Upper lobe of left lung (tissue), 6 donors: ENCODE data around the gene KIR2DL1. TPM values are rescaled to one million over a fixed set of nuclear protein-coding genes. Genes with fewer than 3 reads are reported as not detected.

Experiments used
- ATAC-seq, 2 donors: fragments of 200-7000 bp; cut with Tn5 transposase; one replicate each; pipeline ENCODE4 v1.9.1; 2022; ENCODE audit warnings: mild to moderate bottlenecking in 2 of 2, moderate library complexity in 2 of 2; ENCODE audit not compliant: low FRiP score in 2 of 2
- DNase-seq, 2 donors: peaks; one replicate each; pipeline ENCODE4 v3.0.0-alpha.2; 2019 to 2020
- H3K27ac ChIP-seq, 4 donors: fragments of 200-600 bp; sonication (generic); one replicate each; pipeline ENCODE4 v1.5.1; 2016 to 2019
- H3K27me3 ChIP-seq, 4 donors: fragments of 200-600 bp; sonication (generic); one replicate each; pipeline ENCODE4 v1.5.1; 2017 to 2019
- H3K36me3 ChIP-seq, 4 donors: fragments of 200-600 bp; sonication (generic); one replicate each; pipeline ENCODE4 v1.5.1; 2016 to 2019
- H3K4me1 ChIP-seq, 4 donors: fragments of 200-600 bp; sonication (generic); one replicate each; pipeline ENCODE4 v1.5.1; 2018 to 2019
- H3K4me3 ChIP-seq, 4 donors: fragments of 200-600 bp; sonication (generic); one replicate each; pipeline ENCODE4 v1.5.1; 2017 to 2019; ENCODE audit warnings: mild to moderate bottlenecking in 2 of 4, moderate library complexity in 1 of 4
- H3K9me3 ChIP-seq, 4 donors: fragments of 200-600 bp; sonication (generic); one replicate each; pipeline ENCODE4 v1.5.1; 2018 to 2019
- EP300 ChIP-seq, 4 donors: sonication (generic); formaldehyde crosslinking; IDR thresholded peaks; one replicate each; pipeline ENCODE4 v1.5.1; 2017; ENCODE audit warnings: antibody characterized with exemption in 4 of 4, control low read depth in 2 of 4
- POLR2A ChIP-seq, 4 donors: fragments of 450-650 bp; IDR thresholded peaks; one replicate each; pipeline ENCODE4 v1.5.1; 2016 to 2017; ENCODE audit warnings: antibody characterized with exemption in 4 of 4, mild to moderate bottlenecking in 2 of 4
- POLR2AphosphoS5 ChIP-seq, 2 donors: sonication (generic); formaldehyde crosslinking; IDR thresholded peaks; one replicate each; pipeline ENCODE4 v1.5.1; 2017; ENCODE audit warnings: antibody characterized with exemption in 2 of 2
- WGBS, 2 donors: methylation state at CpG; one replicate each; pipeline ENCODE4 v1.1.5; 2017 to 2018; 5-methylcytosine and 5-hydroxymethylcytosine counted together
- total RNA-seq, 6 donors: library from RNA; depleted of rRNA in 4 of 6; stranded (reverse); fragments of >200 nt in 4 of 6; gene quantifications; one replicate each; pipeline versions ENCODE4 v1.1.0 to v1.2.1, GENCODE V29; 2016 to 2021
- TF ChIP-seq, protein P1 (sequence below), 6 experiments: fragments of 450-650 bp in 4 of 6; fragments of 200-600 bp in 2 of 6; sonication (generic) in 2 of 6; IDR thresholded peaks; one replicate each; pipeline ENCODE4 v1.5.1; 2016 to 2019; ENCODE audit warnings: antibody characterized with exemption in 6 of 6
- donor health status: DM: no; HTN: no; CAD: no; lungs with moderate emphysema.
- donor health status: DM: no; HTN: yes; CAD: no; lungs with severe emphysema.

The KIR2DL1 gene
- total RNA-seq, 6 donors from 2014 or later: 0.23 to 0.37 (median 0.30) TPM; not detected in 3

DNA sequence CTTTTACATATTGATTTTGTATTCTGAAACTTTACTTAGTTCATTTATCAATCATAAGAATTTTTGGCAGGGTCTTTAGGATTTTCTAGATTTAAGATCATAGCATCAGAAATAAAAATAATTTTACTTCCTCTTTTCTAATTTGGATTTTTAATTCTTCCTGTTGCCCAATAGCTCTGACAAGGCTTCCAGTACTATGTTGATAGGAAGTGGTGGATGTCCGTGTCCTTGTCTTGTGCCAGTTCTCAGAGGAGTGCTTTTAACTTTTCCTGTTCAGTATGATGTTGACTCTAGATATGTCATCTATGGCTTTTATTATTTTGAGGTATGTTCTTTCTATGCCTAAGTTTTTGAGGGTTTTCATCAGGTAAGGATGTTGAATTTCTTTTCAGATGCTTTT, 26.2 kb downstream of the KIR2DL1 start:
- Histone ChIP-seq H3K27me3 (no peaks in the 10 kb centered on the region), H3K4me1 (peaks cover 0 to 5% (median 0%) of the 10 kb centered on the region in 4 donors), H3K27ac (peak overlapping the region in 1 of 4 donors; percentile 11), H3K9me3 (no peaks in the 10 kb centered on the region), H3K36me3 (no peaks in the 10 kb centered on the region), H3K4me3 (no peak overlapping the region)
- WGBS, 2 donors: 36% methylated on average over 1 of the region's 1 CpG
- no peak for DNase-seq
- no peak for ATAC-seq
- TF ChIP-seq, protein P1, sequence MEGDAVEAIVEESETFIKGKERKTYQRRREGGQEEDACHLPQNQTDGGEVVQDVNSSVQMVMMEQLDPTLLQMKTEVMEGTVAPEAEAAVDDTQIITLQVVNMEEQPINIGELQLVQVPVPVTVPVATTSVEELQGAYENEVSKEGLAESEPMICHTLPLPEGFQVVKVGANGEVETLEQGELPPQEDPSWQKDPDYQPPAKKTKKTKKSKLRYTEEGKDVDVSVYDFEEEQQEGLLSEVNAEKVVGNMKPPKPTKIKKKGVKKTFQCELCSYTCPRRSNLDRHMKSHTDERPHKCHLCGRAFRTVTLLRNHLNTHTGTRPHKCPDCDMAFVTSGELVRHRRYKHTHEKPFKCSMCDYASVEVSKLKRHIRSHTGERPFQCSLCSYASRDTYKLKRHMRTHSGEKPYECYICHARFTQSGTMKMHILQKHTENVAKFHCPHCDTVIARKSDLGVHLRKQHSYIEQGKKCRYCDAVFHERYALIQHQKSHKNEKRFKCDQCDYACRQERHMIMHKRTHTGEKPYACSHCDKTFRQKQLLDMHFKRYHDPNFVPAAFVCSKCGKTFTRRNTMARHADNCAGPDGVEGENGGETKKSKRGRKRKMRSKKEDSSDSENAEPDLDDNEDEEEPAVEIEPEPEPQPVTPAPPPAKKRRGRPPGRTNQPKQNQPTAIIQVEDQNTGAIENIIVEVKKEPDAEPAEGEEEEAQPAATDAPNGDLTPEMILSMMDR (IDR thresholded peaks at IDR 0.05): no peak
- TF ChIP-seq EP300 (IDR thresholded peaks at IDR 0.05) (no peak), POLR2A (IDR thresholded peaks at IDR 0.05) (no peak), POLR2AphosphoS5 (IDR thresholded peaks at IDR 0.05) (no peak)

DNA sequence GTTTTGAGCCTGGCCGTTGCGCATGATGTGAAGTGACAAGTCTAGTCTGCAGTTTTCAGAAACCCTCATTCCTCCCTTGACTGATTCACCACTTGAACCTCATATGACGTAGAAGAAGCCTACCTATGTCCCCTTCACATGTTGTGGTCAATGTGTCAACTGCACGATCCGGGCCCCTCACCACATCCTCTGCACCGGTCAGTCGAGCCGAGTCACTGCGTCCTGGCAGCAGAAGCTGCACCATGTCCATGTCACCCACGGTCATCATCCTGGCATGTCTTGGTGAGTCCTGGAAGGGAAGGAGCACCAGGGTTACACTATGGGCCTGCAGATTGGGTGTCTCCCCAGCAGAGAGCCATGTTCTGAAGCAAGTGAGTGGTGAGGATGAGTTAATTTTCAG, 33.8 kb downstream of the KIR2DL1 start, which contains the start of gene KIR2DL4:
Gene KIR2DL4, plus strand, starts transcription at position 201 of the 400 bp plus-strand sequence. Its CDS starts 42 bp downstream, at position 243.
- WGBS, 2 donors: 54 to 89% methylated on average over 5 to 10 of the region's 10 CpGs
- no peaks in the 10 kb centered on the region for H3K36me3 ChIP-seq
- no peaks in the 10 kb centered on the region for H3K9me3 ChIP-seq
- H3K4me1 ChIP-seq: no peaks in the 10 kb centered on the region
- TF ChIP-seq EP300 (IDR thresholded peaks at IDR 0.05) (no peak), POLR2A (IDR thresholded peaks at IDR 0.05) (no peak), POLR2AphosphoS5 (IDR thresholded peaks at IDR 0.05) (no peak)
- TF ChIP-seq, protein P1 (IDR thresholded peaks at IDR 0.05): no peak
- H3K27ac ChIP-seq: no peak within 1 kb of the TSS
- no peak within 1 kb of the TSS for H3K4me3 ChIP-seq
- no peaks in the 10 kb centered on the region for H3K27me3 ChIP-seq
- DNase-seq: peak in 1 of 2 donors; percentile 40
- ATAC-seq: peak in 1 of 2 donors; percentile 46

DNA sequence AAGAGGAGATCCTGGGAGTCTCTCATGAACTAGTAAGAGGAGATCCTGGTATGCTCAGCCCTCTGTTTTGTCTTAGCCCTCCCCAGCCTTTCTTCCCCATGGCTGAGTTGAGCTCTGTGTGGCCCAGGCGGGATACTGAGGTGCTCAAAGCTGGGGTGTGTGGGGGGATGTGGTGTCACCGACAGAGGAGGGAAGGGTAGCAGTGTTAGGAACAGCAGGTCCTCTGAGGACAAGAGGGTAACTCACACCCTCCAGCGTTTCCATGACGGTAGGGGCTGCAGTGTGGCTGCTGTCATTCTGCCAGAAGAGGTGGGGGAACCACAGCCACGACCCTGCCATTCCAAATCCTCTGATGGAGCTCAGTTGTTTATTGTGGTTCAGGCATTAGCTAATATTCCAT, 34.5 kb downstream of the KIR2DL1 start:
- ATAC-seq (peak in 1 of 2 donors; percentile 34), DNase-seq (no peak)
- no peaks in the 10 kb centered on the region for H3K36me3 ChIP-seq
- WGBS, 2 donors: 52 to 61% methylated on average over 5 of the region's 5 CpGs
- H3K9me3 ChIP-seq: no peaks in the 10 kb centered on the region
- H3K4me1 ChIP-seq: no peaks in the 10 kb centered on the region
- no peak overlapping the region for H3K27ac ChIP-seq
- no peak for TF ChIP-seq EP300 (IDR thresholded peaks at IDR 0.05)
- TF ChIP-seq, protein P1 (IDR thresholded peaks at IDR 0.05): no peak
- H3K27me3 ChIP-seq: no peaks in the 10 kb centered on the region
- no peak overlapping the region for H3K4me3 ChIP-seq

DNA sequence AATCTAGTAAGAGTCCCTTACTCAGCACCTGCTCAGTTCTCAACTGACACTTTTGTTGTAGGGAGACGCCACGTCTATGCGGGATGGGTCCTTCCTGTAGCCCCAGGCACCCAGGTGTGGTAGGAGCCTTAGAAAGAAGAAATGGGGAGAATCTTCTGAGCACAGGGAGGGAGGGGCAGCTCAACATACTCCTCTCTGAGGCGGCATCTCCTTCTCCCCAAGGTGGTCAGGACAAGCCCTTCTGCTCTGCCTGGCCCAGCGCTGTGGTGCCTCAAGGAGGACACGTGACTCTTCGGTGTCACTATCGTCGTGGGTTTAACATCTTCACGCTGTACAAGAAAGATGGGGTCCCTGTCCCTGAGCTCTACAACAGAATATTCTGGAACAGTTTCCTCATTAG, 35.0 kb downstream of the KIR2DL1 start:
- DNase-seq (no peak), ATAC-seq (no peak)
- H3K4me1 ChIP-seq: no peaks in the 10 kb centered on the region
- H3K27ac ChIP-seq: no peak overlapping the region
- H3K36me3 ChIP-seq: no peaks in the 10 kb centered on the region
- no peaks in the 10 kb centered on the region for H3K9me3 ChIP-seq
- WGBS, 2 donors: 86 to 94% methylated on average over 7 to 10 of the region's 10 CpGs
- no peak overlapping the region for H3K4me3 ChIP-seq
- TF ChIP-seq POLR2A (IDR thresholded peaks at IDR 0.05): no peak
- no peak for TF ChIP-seq EP300 (IDR thresholded peaks at IDR 0.05)
- TF ChIP-seq POLR2AphosphoS5 (IDR thresholded peaks at IDR 0.05): no peak
- TF ChIP-seq, protein P1 (IDR thresholded peaks at IDR 0.05): no peak
- H3K27me3 ChIP-seq: no peaks in the 10 kb centered on the region
